CD8-positive, alpha-beta memory T cell (primary cell): Measurements from ENCODE around the gene ROCK2. TPM values are rescaled to one million over a fixed set of nuclear protein-coding genes. Genes with fewer than 3 reads are reported as not detected.

Source experiments
- CTCF ChIA-PET: fragments of 350-600 bp; sonication (Branson Sonifier 250); formaldehyde crosslinking; loops from one replicate; lab custom pipeline; 2021; ENCODE audit warnings: antibody characterized with exemption; lab: Charles Lee
- POLR2A ChIA-PET: fragments of 350-600 bp; sonication (Branson Sonifier 250); formaldehyde crosslinking; loops from one replicate; lab custom pipeline; 2021; ENCODE audit warnings: antibody characterized with exemption; lab: Charles Lee
- DNase-seq, 5 donors: peaks; one replicate each; pipeline versions ENCODE4 v3.0.0 to v3.0.0-alpha.2; 2020 to 2022; ENCODE audit warnings: mixed read lengths in 1 of 5
- H3K27ac ChIP-seq: one replicate; pipeline ENCODE4 v1.7.0; 2013; ENCODE audit warnings: low read depth, mild to moderate bottlenecking, low read length, moderate library complexity
- H3K27me3 ChIP-seq: 2 replicates; pipeline ENCODE4 v1.7.0; 2013; ENCODE audit warnings: low read length, mild to moderate bottlenecking; ENCODE audit not compliant: insufficient read depth, poor library complexity, severe bottlenecking
- H3K36me3 ChIP-seq: 2 replicates; pipeline ENCODE4 v1.7.0; 2013; ENCODE audit warnings: mild to moderate bottlenecking, low read length, moderate library complexity; ENCODE audit not compliant: insufficient read depth
- H3K4me1 ChIP-seq: 2 replicates; pipeline ENCODE4 v1.7.0; 2013; ENCODE audit warnings: mild to moderate bottlenecking, low read length, moderate library complexity; ENCODE audit not compliant: insufficient read depth
- H3K4me3 ChIP-seq: 2 replicates; pipeline ENCODE4 v1.7.0; 2013; ENCODE audit warnings: mild to moderate bottlenecking, low read length
- H3K9me3 ChIP-seq: 2 replicates; pipeline ENCODE4 v1.7.0; 2013; ENCODE audit warnings: mild to moderate bottlenecking, low read length
- H3K27ac Mint-ChIP-seq, 8 donors: one replicate each; pipeline ENCODE4 v1.8.0; 2020 to 2021; ENCODE audit warnings: mixed read lengths in 8 of 8, mild to moderate bottlenecking in 6 of 8, inconsistent platforms in 3 of 8, moderate library complexity in 3 of 8
- H3K27me3 Mint-ChIP-seq, 2 donors: one replicate each; pipeline ENCODE4 v1.8.0; 2020 to 2021; ENCODE audit warnings: mixed read lengths in 2 of 2, mild to moderate bottlenecking in 1 of 2, moderate library complexity in 1 of 2
- H3K36me3 Mint-ChIP-seq, 3 donors: one replicate each; pipeline ENCODE4 v1.8.0; 2020 to 2021; ENCODE audit warnings: mixed read lengths in 3 of 3, inconsistent platforms in 1 of 3, mild to moderate bottlenecking in 1 of 3
- H3K4me1 Mint-ChIP-seq, 3 donors: one replicate each; pipeline ENCODE4 v1.8.0; 2020 to 2021; ENCODE audit warnings: mixed read lengths in 3 of 3, inconsistent platforms in 1 of 3, mild to moderate bottlenecking in 1 of 3
- H3K4me3 Mint-ChIP-seq, 7 donors: one replicate each; pipeline ENCODE4 v1.8.0; 2020 to 2021; ENCODE audit warnings: mixed read lengths in 7 of 7, mild to moderate bottlenecking in 6 of 7, moderate library complexity in 4 of 7, inconsistent platforms in 2 of 7
- H3K9me3 Mint-ChIP-seq, 5 donors: one replicate each; pipeline ENCODE4 v1.8.0; 2020 to 2022; ENCODE audit warnings: mixed read lengths in 5 of 5, mild to moderate bottlenecking in 3 of 5, moderate library complexity in 2 of 5, inconsistent platforms in 1 of 5
- polyA plus RNA-seq: library from polyadenylated mRNA; unstranded; fragments of 300-500 nt; fragmentation: Illumina TruSeq; gene quantifications from one replicate; pipeline ENCODE4 v1.2.3, GENCODE V29; 2021
- total RNA-seq, 2 experiments: library from RNA; stranded (reverse); gene quantifications; one replicate each; pipeline ENCODE4 v1.2.3, GENCODE V29; 2021

Gene ROCK2
- total and polyA plus RNA-seq, 3 experiments from 2014 or later: 15.5 to 22.9 (median 19.5) TPM

GRCh38 chr2:11342551-11343367 lies 1.7 kb downstream of the ROCK2 start:
- peaks cover 18% of the 10 kb centered on the region for H3K4me1 ChIP-seq
- ChIA-PET POLR2A (interaction anchor here (0.5 to 1.7 kb wide), 3 partner anchors 69 to 187 kb away, joined by 3 to 7 read pairs (median 3); no protein-coding TSS in a partner anchor), CTCF (no interaction called here)
- Mint-ChIP-seq H3K9me3 (no peaks in the 10 kb centered on the region), H3K36me3 (peaks cover 0 to 7% (median 0%) of the 10 kb centered on the region in 3 donors), H3K27me3 (no peaks in the 10 kb centered on the region), H3K27ac (peak overlapping the region; percentile 47 to 97 (median 92)), H3K4me1 (peaks cover 46 to 56% (median 50%) of the 10 kb centered on the region in 3 donors), H3K4me3 (peak overlapping the region; percentile 94 to 99 (median 99))
- H3K27me3 ChIP-seq: no peaks in the 10 kb centered on the region
- peak overlapping the region; percentile 74 for H3K4me3 ChIP-seq
- peak overlapping the region; percentile 58 for H3K27ac ChIP-seq
- no peak for DNase-seq
- H3K9me3 ChIP-seq: no peaks in the 10 kb centered on the region
- no peaks in the 10 kb centered on the region for H3K36me3 ChIP-seq

GRCh38 chr2:11340717-11341116 lies 3.7 kb downstream of the ROCK2 start:
- no peak overlapping the region for H3K4me3 ChIP-seq
- H3K27me3 Mint-ChIP-seq: no peaks in the 10 kb centered on the region
- ChIA-PET CTCF (no interaction called here), POLR2A (no interaction called here)
- peaks cover 0 to 1% (median 0%) of the 10 kb centered on the region in 5 donors for H3K9me3 Mint-ChIP-seq
- no peaks in the 10 kb centered on the region for H3K9me3 ChIP-seq
- peak overlapping the region in 1 of 8 donors; percentile 34 for H3K27ac Mint-ChIP-seq
- DNase-seq: no peak
- peaks cover 48 to 66% (median 60%) of the 10 kb centered on the region in 3 donors for H3K4me1 Mint-ChIP-seq
- H3K4me3 Mint-ChIP-seq: peak overlapping the region in 2 of 7 donors; percentile 18 to 29
- H3K27ac ChIP-seq: no peak overlapping the region
- no peaks in the 10 kb centered on the region for H3K36me3 ChIP-seq
- H3K36me3 Mint-ChIP-seq: peaks cover 0 to 7% (median 0%) of the 10 kb centered on the region in 3 donors
- H3K4me1 ChIP-seq: peaks cover 18% of the 10 kb centered on the region
- no peaks in the 10 kb centered on the region for H3K27me3 ChIP-seq

- H3K27me3 ChIP-seq: no peaks in the 10 kb centered on the region
- peaks cover 0 to 6% (median 0%) of the 10 kb centered on the region in 3 donors for H3K36me3 Mint-ChIP-seq
- no peak overlapping the region for H3K27ac ChIP-seq
- ChIA-PET CTCF (no interaction called here), POLR2A (no interaction called here)
- H3K9me3 ChIP-seq: no peaks in the 10 kb centered on the region
- H3K4me1 Mint-ChIP-seq: peaks cover 47 to 71% (median 71%) of the 10 kb centered on the region in 3 donors
- H3K4me3 ChIP-seq: no peak overlapping the region
- no peaks in the 10 kb centered on the region for H3K36me3 ChIP-seq
- peaks cover 13% of the 10 kb centered on the region for H3K4me1 ChIP-seq
- DNase-seq: no peak
- no peak overlapping the region for H3K4me3 Mint-ChIP-seq
- no peak overlapping the region for H3K27ac Mint-ChIP-seq
- peaks cover 0 to 1% (median 0%) of the 10 kb centered on the region in 5 donors for H3K9me3 Mint-ChIP-seq
- H3K27me3 Mint-ChIP-seq: no peaks in the 10 kb centered on the region
Observed at GRCh38 chr2:11339508-11340083, 4.8 kb downstream of the ROCK2 start.

GRCh38 chr2:11338580-11338979 lies 5.9 kb downstream of the ROCK2 start:
- CTCF ChIA-PET: no interaction called here
- H3K27ac Mint-ChIP-seq: no peak overlapping the region
- POLR2A ChIA-PET: no interaction called here

GRCh38 chr2:11337909-11338308 lies 6.5 kb downstream of the ROCK2 start:
- POLR2A ChIA-PET: no interaction called here

More at GRCh38 chr2:11338580-11338979, 5.9 kb downstream of the ROCK2 start:
- no peak overlapping the region for H3K4me3 ChIP-seq
- no peak overlapping the region for H3K27ac ChIP-seq
- no peaks in the 10 kb centered on the region for H3K36me3 ChIP-seq
- no peaks in the 10 kb centered on the region for H3K9me3 ChIP-seq
- H3K9me3 Mint-ChIP-seq: peaks cover 0 to 1% (median 0%) of the 10 kb centered on the region in 5 donors
- H3K4me1 ChIP-seq: peaks cover 13% of the 10 kb centered on the region
- no peak overlapping the region for H3K4me3 Mint-ChIP-seq
- no peak for DNase-seq
- H3K4me1 Mint-ChIP-seq: peaks cover 51 to 78% (median 71%) of the 10 kb centered on the region in 3 donors
- H3K27me3 ChIP-seq: no peaks in the 10 kb centered on the region
- H3K27me3 Mint-ChIP-seq: no peaks in the 10 kb centered on the region
- peaks cover 0 to 5% (median 0%) of the 10 kb centered on the region in 3 donors for H3K36me3 Mint-ChIP-seq

GRCh38 chr2:11336189-11336588 lies 8.2 kb downstream of the ROCK2 start:
- Histone ChIP-seq H3K4me1 (no peaks in the 10 kb centered on the region), H3K4me3 (no peak overlapping the region), H3K27me3 (no peaks in the 10 kb centered on the region), H3K9me3 (no peaks in the 10 kb centered on the region), H3K36me3 (no peaks in the 10 kb centered on the region), H3K27ac (no peak overlapping the region)
- CTCF ChIA-PET: interaction anchor here (1.1 kb wide), 1 partner anchor 10 kb away, joined by 3 read pairs; no protein-coding TSS in a partner anchor
- H3K4me3 Mint-ChIP-seq: no peak overlapping the region
- H3K4me1 Mint-ChIP-seq: peaks cover 36 to 73% (median 54%) of the 10 kb centered on the region in 3 donors
- H3K27ac Mint-ChIP-seq: peak overlapping the region in 2 of 8 donors; percentile 59 to 79
- peaks cover 0 to 1% (median 0%) of the 10 kb centered on the region in 5 donors for H3K9me3 Mint-ChIP-seq
- no peak for DNase-seq
- POLR2A ChIA-PET: no interaction called here
- H3K27me3 Mint-ChIP-seq: no peaks in the 10 kb centered on the region
- H3K36me3 Mint-ChIP-seq: peaks cover 0 to 5% (median 0%) of the 10 kb centered on the region in 3 donors

More at GRCh38 chr2:11337909-11338308, 6.5 kb downstream of the ROCK2 start:
- Mint-ChIP-seq H3K4me1 (peaks cover 45 to 78% (median 66%) of the 10 kb centered on the region in 3 donors), H3K36me3 (peaks cover 0 to 1% (median 0%) of the 10 kb centered on the region in 3 donors), H3K4me3 (no peak overlapping the region), H3K27me3 (no peaks in the 10 kb centered on the region), H3K27ac (no peak overlapping the region), H3K9me3 (peaks cover 0 to 1% (median 0%) of the 10 kb centered on the region in 5 donors)
- Histone ChIP-seq H3K27ac (no peak overlapping the region), H3K9me3 (no peaks in the 10 kb centered on the region), H3K36me3 (no peaks in the 10 kb centered on the region), H3K27me3 (no peaks in the 10 kb centered on the region), H3K4me1 (peaks cover 10% of the 10 kb centered on the region), H3K4me3 (no peak overlapping the region)
- CTCF ChIA-PET: no interaction called here
- no peak for DNase-seq

GRCh38 chr2:11333427-11334183 lies 10.8 kb downstream of the ROCK2 start:
- H3K9me3 Mint-ChIP-seq: peaks cover 0 to 1% (median 0%) of the 10 kb centered on the region in 5 donors
- ChIA-PET CTCF (no interaction called here), POLR2A (no interaction called here)
- H3K27ac Mint-ChIP-seq: no peak overlapping the region
- H3K27me3 ChIP-seq: no peaks in the 10 kb centered on the region
- DNase-seq: no peak
- no peaks in the 10 kb centered on the region for H3K9me3 ChIP-seq
- no peaks in the 10 kb centered on the region for H3K27me3 Mint-ChIP-seq
- no peaks in the 10 kb centered on the region for H3K4me1 ChIP-seq
- H3K4me1 Mint-ChIP-seq: peaks cover 17 to 55% (median 35%) of the 10 kb centered on the region in 3 donors
- H3K36me3 Mint-ChIP-seq: peaks cover 0 to 5% (median 0%) of the 10 kb centered on the region in 3 donors
- H3K36me3 ChIP-seq: no peaks in the 10 kb centered on the region
- H3K4me3 ChIP-seq: no peak overlapping the region
- no peak overlapping the region for H3K27ac ChIP-seq
- no peak overlapping the region for H3K4me3 Mint-ChIP-seq
